Endothelial cell of umbilical vein (primary cell): ENCODE results near the gene ADAM33.

ENCODE experiments used
- CTCF ChIP-seq, 2 donors: IDR thresholded peaks; 1 replicate in 1 of 2; 2 replicates in 1 of 2; pipeline ENCODE4 v1.5.1; 2011; ENCODE audit warnings: low read length in 2 of 2, mild to moderate bottlenecking in 2 of 2, moderate library complexity in 2 of 2, control low read depth in 1 of 2, inconsistent platforms in 1 of 2, low read depth in 1 of 2; ENCODE audit not compliant: insufficient read depth in 1 of 2; ENCODE audit errors: extremely low read depth in 1 of 2
- EZH2 ChIP-seq: IDR thresholded peaks from 2 replicates; pipeline ENCODE4 v1.6.1; 2012; ENCODE audit warnings: borderline replicate concordance, low read depth, mild to moderate bottlenecking, moderate library complexity, low read length, inconsistent platforms; ENCODE audit not compliant: severe bottlenecking
- FOS ChIP-seq: IDR thresholded peaks from 2 replicates; pipeline ENCODE4 v1.6.1; 2011; ENCODE audit warnings: mild to moderate bottlenecking, low read length, moderate library complexity, borderline replicate concordance; ENCODE audit not compliant: insufficient read depth
- GATA2 ChIP-seq: IDR thresholded peaks from 2 replicates; pipeline ENCODE4 v1.7.0; 2011; ENCODE audit warnings: low read depth, mild to moderate bottlenecking, moderate library complexity, mixed read lengths, low read length; ENCODE audit not compliant: insufficient read length, insufficient read depth
- JUN ChIP-seq: IDR thresholded peaks from 2 replicates; pipeline ENCODE4 v1.6.1; 2011; ENCODE audit warnings: borderline replicate concordance, low read depth; ENCODE audit not compliant: insufficient read length, insufficient read depth
- MAX ChIP-seq: IDR thresholded peaks from 2 replicates; pipeline ENCODE4 v1.6.1; 2011; ENCODE audit not compliant: insufficient read depth, insufficient read length
- MYC ChIP-seq: IDR thresholded peaks from one replicate; pipeline ENCODE4 v1.6.1; 2011; ENCODE audit warnings: mild to moderate bottlenecking, low read depth, low read length
- POLR2A ChIP-seq: IDR thresholded peaks from 2 replicates; pipeline ENCODE4 v1.6.1; 2012; ENCODE audit warnings: low read depth, mild to moderate bottlenecking, control low read depth, low read length
- POLR2AphosphoS5 ChIP-seq: IDR thresholded peaks from 2 replicates; pipeline ENCODE4 v1.6.1; 2012; ENCODE audit warnings: low read depth, mild to moderate bottlenecking, control low read depth, low read length, moderate library complexity; ENCODE audit not compliant: insufficient read depth

- TF ChIP-seq CTCF (IDR thresholded peaks at IDR 0.05; ENCODE audit: extremely low read depth in 1 of 2, insufficient read depth in 1 of 2, low read depth in 1 of 2, low read length in 2 of 2) (no peak), EZH2 (no peak), POLR2A (no peak), MAX (no peak), MYC (no peak), POLR2AphosphoS5 (no peak), GATA2 (no peak), JUN (no peak), FOS (no peak)
Measured at GRCh38 chr20:3729378-3729777, 47.6 kb upstream of the ADAM33 start.
